Measurements from ENCODE around the gene ZSCAN31. TPM values are rescaled to one million over a fixed set of nuclear protein-coding genes. Genes with fewer than 3 reads are reported as not detected.

ZSCAN31 gene
- total and polyA plus RNA-seq, 9 of the 15 experiments (the other 6 are each of a cell fraction or from before 2014, with no cell fraction given), result 3.9 to 12.1 (median 7.0) TPM

GRCh38 chr6:28349344-28349891 is 13.5 kb upstream of the ZSCAN31 start (continued):
- TF ChIP-seq PURB (CRISPR knock-in tag; IDR thresholded peaks at IDR 0.05; ENCODE audit: low read depth) (no peak), TEAD2 (tag; IDR thresholded peaks at IDR 0.05) (no peak), ZFP91 (CRISPR knock-in tag; IDR thresholded peaks at IDR 0.05) (0 out of 2 replicates have a peak, but pooled peaks have one; percentile 9), ZNF551 (CRISPR knock-in tag; IDR thresholded peaks at IDR 0.05) (no peak), ZNF184 (CRISPR knock-in tag; IDR thresholded peaks at IDR 0.05) (no peak), FIP1L1 (IDR thresholded peaks at IDR 0.05; ENCODE audit: low read depth, low read length, poor library complexity, severe bottlenecking) (no peak), ATF1 (CRISPR knock-in tag; IDR thresholded peaks at IDR 0.05) (no peak), ATF1 (tag; IDR thresholded peaks at IDR 0.05) (no peak), ZNF143 (CRISPR knock-in tag; IDR thresholded peaks at IDR 0.05) (no peak)
- TF ChIP-seq, protein P1, sequence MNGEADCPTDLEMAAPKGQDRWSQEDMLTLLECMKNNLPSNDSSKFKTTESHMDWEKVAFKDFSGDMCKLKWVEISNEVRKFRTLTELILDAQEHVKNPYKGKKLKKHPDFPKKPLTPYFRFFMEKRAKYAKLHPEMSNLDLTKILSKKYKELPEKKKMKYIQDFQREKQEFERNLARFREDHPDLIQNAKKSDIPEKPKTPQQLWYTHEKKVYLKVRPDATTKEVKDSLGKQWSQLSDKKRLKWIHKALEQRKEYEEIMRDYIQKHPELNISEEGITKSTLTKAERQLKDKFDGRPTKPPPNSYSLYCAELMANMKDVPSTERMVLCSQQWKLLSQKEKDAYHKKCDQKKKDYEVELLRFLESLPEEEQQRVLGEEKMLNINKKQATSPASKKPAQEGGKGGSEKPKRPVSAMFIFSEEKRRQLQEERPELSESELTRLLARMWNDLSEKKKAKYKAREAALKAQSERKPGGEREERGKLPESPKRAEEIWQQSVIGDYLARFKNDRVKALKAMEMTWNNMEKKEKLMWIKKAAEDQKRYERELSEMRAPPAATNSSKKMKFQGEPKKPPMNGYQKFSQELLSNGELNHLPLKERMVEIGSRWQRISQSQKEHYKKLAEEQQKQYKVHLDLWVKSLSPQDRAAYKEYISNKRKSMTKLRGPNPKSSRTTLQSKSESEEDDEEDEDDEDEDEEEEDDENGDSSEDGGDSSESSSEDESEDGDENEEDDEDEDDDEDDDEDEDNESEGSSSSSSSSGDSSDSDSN (IDR thresholded peaks at IDR 0.05; ENCODE audit: borderline replicate concordance in 1 of 2, low read depth in 2 of 2, low read length in 2 of 2), result no peak
- TF ChIP-seq, protein P2, sequence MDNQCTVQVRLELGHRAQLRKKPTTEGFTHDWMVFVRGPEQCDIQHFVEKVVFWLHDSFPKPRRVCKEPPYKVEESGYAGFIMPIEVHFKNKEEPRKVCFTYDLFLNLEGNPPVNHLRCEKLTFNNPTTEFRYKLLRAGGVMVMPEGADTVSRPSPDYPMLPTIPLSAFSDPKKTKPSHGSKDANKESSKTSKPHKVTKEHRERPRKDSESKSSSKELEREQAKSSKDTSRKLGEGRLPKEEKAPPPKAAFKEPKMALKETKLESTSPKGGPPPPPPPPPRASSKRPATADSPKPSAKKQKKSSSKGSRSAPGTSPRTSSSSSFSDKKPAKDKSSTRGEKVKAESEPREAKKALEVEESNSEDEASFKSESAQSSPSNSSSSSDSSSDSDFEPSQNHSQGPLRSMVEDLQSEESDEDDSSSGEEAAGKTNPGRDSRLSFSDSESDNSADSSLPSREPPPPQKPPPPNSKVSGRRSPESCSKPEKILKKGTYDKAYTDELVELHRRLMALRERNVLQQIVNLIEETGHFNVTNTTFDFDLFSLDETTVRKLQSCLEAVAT (IDR thresholded peaks at IDR 0.05), result no peak
- TF ChIP-seq, protein P3, sequence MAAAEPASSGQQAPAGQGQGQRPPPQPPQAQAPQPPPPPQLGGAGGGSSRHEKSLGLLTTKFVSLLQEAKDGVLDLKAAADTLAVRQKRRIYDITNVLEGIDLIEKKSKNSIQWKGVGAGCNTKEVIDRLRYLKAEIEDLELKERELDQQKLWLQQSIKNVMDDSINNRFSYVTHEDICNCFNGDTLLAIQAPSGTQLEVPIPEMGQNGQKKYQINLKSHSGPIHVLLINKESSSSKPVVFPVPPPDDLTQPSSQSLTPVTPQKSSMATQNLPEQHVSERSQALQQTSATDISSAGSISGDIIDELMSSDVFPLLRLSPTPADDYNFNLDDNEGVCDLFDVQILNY (CRISPR knock-in tag; IDR thresholded peaks at IDR 0.05), result no peak
- TF ChIP-seq, protein P4, sequence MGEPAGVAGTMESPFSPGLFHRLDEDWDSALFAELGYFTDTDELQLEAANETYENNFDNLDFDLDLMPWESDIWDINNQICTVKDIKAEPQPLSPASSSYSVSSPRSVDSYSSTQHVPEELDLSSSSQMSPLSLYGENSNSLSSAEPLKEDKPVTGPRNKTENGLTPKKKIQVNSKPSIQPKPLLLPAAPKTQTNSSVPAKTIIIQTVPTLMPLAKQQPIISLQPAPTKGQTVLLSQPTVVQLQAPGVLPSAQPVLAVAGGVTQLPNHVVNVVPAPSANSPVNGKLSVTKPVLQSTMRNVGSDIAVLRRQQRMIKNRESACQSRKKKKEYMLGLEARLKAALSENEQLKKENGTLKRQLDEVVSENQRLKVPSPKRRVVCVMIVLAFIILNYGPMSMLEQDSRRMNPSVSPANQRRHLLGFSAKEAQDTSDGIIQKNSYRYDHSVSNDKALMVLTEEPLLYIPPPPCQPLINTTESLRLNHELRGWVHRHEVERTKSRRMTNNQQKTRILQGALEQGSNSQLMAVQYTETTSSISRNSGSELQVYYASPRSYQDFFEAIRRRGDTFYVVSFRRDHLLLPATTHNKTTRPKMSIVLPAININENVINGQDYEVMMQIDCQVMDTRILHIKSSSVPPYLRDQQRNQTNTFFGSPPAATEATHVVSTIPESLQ (CRISPR knock-in tag; IDR thresholded peaks at IDR 0.05), result no peak

Data from K562 (cell line).